Natural killer cell (primary cell): ENCODE data around the gene SH3PXD2A. TPM values are rescaled to one million over a fixed set of nuclear protein-coding genes. Genes with fewer than 3 reads are reported as not detected.

Experiments used
- ATAC-seq, 3 donors: fragments of 150-1000 bp in 2 of 3; fragments of 200-7000 bp in 1 of 3; cut with Tn5 transposase; 1 replicate in 1 of 3; 2 replicates in 2 of 3; pipeline ENCODE4 v1.10.0; 2021; ENCODE audit warnings: mild to moderate bottlenecking in 2 of 3, moderate library complexity in 2 of 3
- DNase-seq, 2 donors: peaks; one replicate each; pipeline versions ENCODE4 v3.0.0 to v3.0.0-alpha.2; 2013 to 2021; ENCODE audit warnings: mixed read lengths in 1 of 2
- H3K27ac ChIP-seq: one replicate; pipeline ENCODE4 v1.5.1; 2013; ENCODE audit warnings: mild to moderate bottlenecking, low read length
- H3K27me3 ChIP-seq: one replicate; pipeline ENCODE4 v1.6.1; 2013; ENCODE audit warnings: low read length; ENCODE audit not compliant: control insufficient read depth, insufficient read depth
- H3K36me3 ChIP-seq: one replicate; pipeline ENCODE4 v1.6.1; 2013; ENCODE audit warnings: low read length; ENCODE audit not compliant: control insufficient read depth, insufficient read depth
- H3K4me1 ChIP-seq: one replicate; pipeline ENCODE4 v1.6.1; 2013; ENCODE audit warnings: low read length; ENCODE audit not compliant: control insufficient read depth, insufficient read depth
- H3K4me3 ChIP-seq: one replicate; pipeline ENCODE4 v1.5.1; 2013; ENCODE audit warnings: low read length
- H3K9me3 ChIP-seq: one replicate; pipeline ENCODE4 v1.6.1; 2013; ENCODE audit warnings: low read length; ENCODE audit not compliant: control insufficient read depth, insufficient read depth
- H3K27ac Mint-ChIP-seq, 2 donors: one replicate each; pipeline ENCODE4 v1.8.0; 2022; ENCODE audit warnings: mild to moderate bottlenecking in 2 of 2, mixed read lengths in 2 of 2, moderate library complexity in 1 of 2
- H3K27me3 Mint-ChIP-seq, 2 donors: one replicate each; pipeline ENCODE4 v1.8.0; 2022; ENCODE audit warnings: low read depth in 2 of 2, mixed read lengths in 2 of 2
- H3K36me3 Mint-ChIP-seq: one replicate; pipeline ENCODE4 v1.8.0; 2022; ENCODE audit warnings: mixed read lengths
- H3K4me1 Mint-ChIP-seq, 2 donors: one replicate each; pipeline ENCODE4 v1.8.0; 2022; ENCODE audit warnings: mixed read lengths in 2 of 2
- H3K4me3 Mint-ChIP-seq: one replicate; pipeline ENCODE4 v1.8.0; 2022; ENCODE audit warnings: mild to moderate bottlenecking, moderate library complexity, mixed read lengths
- H3K9me3 Mint-ChIP-seq, 2 donors: one replicate each; pipeline ENCODE4 v1.8.0; 2022; ENCODE audit warnings: mixed read lengths in 2 of 2
- WGBS: methylation state at CpG from one replicate; pipeline ENCODE4 v1.1.7; 2013; ENCODE audit warnings: missing lambda C conversion rate; ENCODE audit not compliant: insufficient coverage; 5-methylcytosine and 5-hydroxymethylcytosine counted together
- intact Hi-C: fragments of 100-400 bp; cut with micrococcal nuclease; formaldehyde crosslinking; loops from one replicate; pipeline ENCODE4 v1.14.2; 2022
- total RNA-seq, 4 donors: library from RNA; stranded (reverse); fragments of 120-200 nt in 1 of 4; gene quantifications; one replicate each; pipeline versions ENCODE4 v1.2.3 to v1.2.4, GENCODE V29; 2013 to 2022
- TF ChIP-seq, protein P1 (sequence below): fragments of 200-600 bp; IDR thresholded peaks from one replicate; pipeline ENCODE4 v1.8.0; 2022; ENCODE audit warnings: antibody characterized with exemption

Gene SH3PXD2A
- total RNA-seq, 3 donors from 2014 or later (not counting 1 experiment from before 2014, with no cell fraction given) = 3.3 to 7.0 (median 4.9) TPM

GRCh38 chr10:103889121-103889720 is 33.8 kb upstream of the SH3PXD2A start:
- H3K4me1 ChIP-seq = no peaks in the 10 kb centered on the region
- peaks cover 16% of the 10 kb centered on the region for H3K36me3 Mint-ChIP-seq
- intact Hi-C loops = no loop called here
- H3K4me1 Mint-ChIP-seq = peaks cover 18 to 22% of the 10 kb centered on the region in 2 donors
- H3K4me3 Mint-ChIP-seq = no peak overlapping the region
- H3K9me3 ChIP-seq = no peaks in the 10 kb centered on the region
- no peaks in the 10 kb centered on the region for H3K27me3 Mint-ChIP-seq
- no peak overlapping the region for H3K4me3 ChIP-seq
- no peaks in the 10 kb centered on the region for H3K9me3 Mint-ChIP-seq
- H3K36me3 ChIP-seq = peaks cover 83% of the 10 kb centered on the region
- TF ChIP-seq, protein P1, sequence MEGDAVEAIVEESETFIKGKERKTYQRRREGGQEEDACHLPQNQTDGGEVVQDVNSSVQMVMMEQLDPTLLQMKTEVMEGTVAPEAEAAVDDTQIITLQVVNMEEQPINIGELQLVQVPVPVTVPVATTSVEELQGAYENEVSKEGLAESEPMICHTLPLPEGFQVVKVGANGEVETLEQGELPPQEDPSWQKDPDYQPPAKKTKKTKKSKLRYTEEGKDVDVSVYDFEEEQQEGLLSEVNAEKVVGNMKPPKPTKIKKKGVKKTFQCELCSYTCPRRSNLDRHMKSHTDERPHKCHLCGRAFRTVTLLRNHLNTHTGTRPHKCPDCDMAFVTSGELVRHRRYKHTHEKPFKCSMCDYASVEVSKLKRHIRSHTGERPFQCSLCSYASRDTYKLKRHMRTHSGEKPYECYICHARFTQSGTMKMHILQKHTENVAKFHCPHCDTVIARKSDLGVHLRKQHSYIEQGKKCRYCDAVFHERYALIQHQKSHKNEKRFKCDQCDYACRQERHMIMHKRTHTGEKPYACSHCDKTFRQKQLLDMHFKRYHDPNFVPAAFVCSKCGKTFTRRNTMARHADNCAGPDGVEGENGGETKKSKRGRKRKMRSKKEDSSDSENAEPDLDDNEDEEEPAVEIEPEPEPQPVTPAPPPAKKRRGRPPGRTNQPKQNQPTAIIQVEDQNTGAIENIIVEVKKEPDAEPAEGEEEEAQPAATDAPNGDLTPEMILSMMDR = no peak
- no peaks in the 10 kb centered on the region for H3K27me3 ChIP-seq
- H3K27ac Mint-ChIP-seq = peak overlapping the region; percentile 5 to 53
- WGBS = 50% methylated on average over 1 of the region's 2 CpGs
- H3K27ac ChIP-seq = no peak overlapping the region
- no peak for ATAC-seq
- no peak for DNase-seq

- TF ChIP-seq, protein P1 = peak; percentile 72
- H3K9me3 Mint-ChIP-seq = no peaks in the 10 kb centered on the region
- no peaks in the 10 kb centered on the region for H3K4me1 ChIP-seq
- ATAC-seq (peak; percentile 82 to 95 (median 82)), DNase-seq (peak in 1 of 2 donors; percentile 77)
- H3K27ac Mint-ChIP-seq = peak overlapping the region; percentile 5 to 53
- no peak overlapping the region for H3K4me3 Mint-ChIP-seq
- H3K36me3 ChIP-seq = peaks cover 82% of the 10 kb centered on the region
- no peaks in the 10 kb centered on the region for H3K27me3 Mint-ChIP-seq
- H3K9me3 ChIP-seq = no peaks in the 10 kb centered on the region
- no peak overlapping the region for H3K27ac ChIP-seq
- peaks cover 12 to 14% of the 10 kb centered on the region in 2 donors for H3K4me1 Mint-ChIP-seq
- 76% methylated on average over 2 of the region's 6 CpGs for WGBS
- intact Hi-C loops = loop anchor here (1.0 kb wide), 4 partner anchors 79 to 321 kb away; partner anchors contain the start of gene SLK
- peaks cover 19% of the 10 kb centered on the region for H3K36me3 Mint-ChIP-seq
- H3K27me3 ChIP-seq = no peaks in the 10 kb centered on the region
- H3K4me3 ChIP-seq = no peak overlapping the region
Observed at GRCh38 chr10:103888113-103888841, 32.9 kb upstream of the SH3PXD2A start.

GRCh38 chr10:103885617-103886016 is 30.2 kb upstream of the SH3PXD2A start:
- 81% methylated on average over 6 of the region's 6 CpGs for WGBS
- H3K4me1 Mint-ChIP-seq = peaks cover 12 to 14% of the 10 kb centered on the region in 2 donors
- peaks cover 16% of the 10 kb centered on the region for H3K36me3 Mint-ChIP-seq
- Histone ChIP-seq H3K27me3 (no peaks in the 10 kb centered on the region), H3K27ac (no peak overlapping the region), H3K4me1 (no peaks in the 10 kb centered on the region), H3K9me3 (no peaks in the 10 kb centered on the region), H3K36me3 (peaks cover 84% of the 10 kb centered on the region), H3K4me3 (no peak overlapping the region)
- peak overlapping the region; percentile 7 to 58 for H3K27ac Mint-ChIP-seq
- DNase-seq (no peak), ATAC-seq (no peak)
- H3K4me3 Mint-ChIP-seq = no peak overlapping the region
- H3K27me3 Mint-ChIP-seq = no peaks in the 10 kb centered on the region
- intact Hi-C loops = no loop called here
- H3K9me3 Mint-ChIP-seq = no peaks in the 10 kb centered on the region
- TF ChIP-seq, protein P1 = no peak
